Rectal smooth muscle tissue (tissue), 1 donor: Measurements from ENCODE around the gene TBC1D22A.

ENCODE experiments used
- H3K27ac ChIP-seq: one replicate; pipeline ENCODE4 v1.7.0; 2013; ENCODE audit warnings: low read depth, low read length, inconsistent platforms
- H3K27me3 ChIP-seq: one replicate; pipeline ENCODE4 v1.7.0; 2013; ENCODE audit warnings: low read length; ENCODE audit not compliant: control insufficient read depth, insufficient read depth
- H3K36me3 ChIP-seq: one replicate; pipeline ENCODE4 v1.7.0; 2013; ENCODE audit warnings: low read length; ENCODE audit not compliant: control insufficient read depth, insufficient read depth
- H3K4me1 ChIP-seq: one replicate; pipeline ENCODE4 v1.7.0; 2013; ENCODE audit warnings: low read length; ENCODE audit not compliant: control insufficient read depth, insufficient read depth
- H3K4me3 ChIP-seq: one replicate; pipeline ENCODE4 v1.7.0; 2013; ENCODE audit warnings: low read length
- H3K9ac ChIP-seq: one replicate; pipeline ENCODE4 v1.7.0; 2013; ENCODE audit warnings: low read length

The TBC1D22A gene

DNA sequence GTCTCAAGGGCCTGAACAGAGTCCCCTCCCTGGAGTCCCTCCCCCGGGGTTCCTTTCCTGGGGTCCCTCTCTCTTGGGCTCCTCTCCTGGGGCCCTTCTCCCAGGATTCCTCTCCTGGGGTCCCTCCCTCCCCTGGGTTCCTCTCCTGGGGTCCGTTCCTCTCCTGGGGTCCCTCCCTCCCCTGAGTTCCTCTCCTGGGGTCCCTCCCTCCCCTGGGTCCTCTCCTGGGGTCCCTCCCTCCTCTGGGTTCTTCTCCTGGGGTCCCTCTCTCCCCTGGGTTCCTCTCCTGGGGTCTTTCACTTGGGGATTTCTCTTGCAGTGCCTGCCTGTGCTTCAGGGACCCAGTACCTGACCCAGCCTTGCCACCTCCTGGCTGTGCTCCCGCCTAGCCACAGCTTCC is 386.1 kb downstream of the TBC1D22A start:
- no peaks in the 10 kb centered on the region for H3K4me1 ChIP-seq
- H3K36me3 ChIP-seq, result no peaks in the 10 kb centered on the region
- H3K27me3 ChIP-seq, result no peaks in the 10 kb centered on the region
- H3K4me3 ChIP-seq, result no peak overlapping the region
- H3K9ac ChIP-seq, result no peak overlapping the region
- no peak overlapping the region for H3K27ac ChIP-seq

GRCh38 chr22:47148956-47149728 is 386.7 kb downstream of the TBC1D22A start:
- no peaks in the 10 kb centered on the region for H3K27me3 ChIP-seq
- H3K36me3 ChIP-seq, result no peaks in the 10 kb centered on the region
- H3K27ac ChIP-seq, result no peak overlapping the region
- no peaks in the 10 kb centered on the region for H3K4me1 ChIP-seq
- H3K4me3 ChIP-seq, result no peak overlapping the region
- no peak overlapping the region for H3K9ac ChIP-seq

DNA sequence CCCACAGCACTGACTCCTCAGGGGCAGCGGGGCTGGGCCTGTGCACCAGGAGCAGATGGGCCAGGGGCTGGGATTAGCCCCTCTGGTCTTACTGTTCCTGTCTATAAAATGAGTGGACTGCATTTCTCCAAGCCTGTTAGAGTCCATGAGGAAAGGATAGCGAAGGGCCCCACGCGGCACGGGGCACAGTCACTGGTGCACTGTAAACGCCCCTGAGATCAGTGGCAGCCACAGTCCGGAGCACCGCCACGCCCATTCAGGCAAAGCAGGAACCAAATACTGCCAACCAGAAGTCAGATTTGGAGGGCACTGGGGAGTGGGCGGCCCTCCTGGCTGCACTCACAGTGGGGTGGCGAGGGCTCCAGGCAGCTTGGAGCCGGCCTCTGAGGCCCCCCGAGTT is 387.5 kb downstream of the TBC1D22A start:
- H3K27ac ChIP-seq, result no peak overlapping the region
- H3K4me3 ChIP-seq, result no peak overlapping the region
- H3K36me3 ChIP-seq, result no peaks in the 10 kb centered on the region
- no peak overlapping the region for H3K9ac ChIP-seq
- no peaks in the 10 kb centered on the region for H3K27me3 ChIP-seq
- H3K4me1 ChIP-seq, result no peaks in the 10 kb centered on the region

DNA sequence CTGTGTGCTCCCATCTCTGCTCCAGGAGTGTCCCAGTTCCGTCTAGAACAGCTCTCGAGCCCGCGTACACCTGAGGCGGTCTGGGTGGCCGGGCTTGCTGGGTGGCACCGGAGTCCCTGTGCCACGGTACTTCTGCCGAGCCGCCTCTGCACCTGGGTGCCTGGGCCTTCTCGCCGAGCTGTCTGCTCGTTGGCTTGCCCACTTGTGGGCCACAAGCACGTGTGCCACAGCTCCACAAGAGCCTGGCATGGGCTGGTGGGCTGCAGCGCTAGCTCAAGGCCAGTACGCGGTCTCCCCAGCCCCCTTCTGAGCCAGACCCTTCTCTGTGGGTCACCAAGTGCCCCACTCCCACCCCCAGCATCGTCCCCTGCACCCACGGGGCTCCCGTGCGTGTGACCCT is 388.0 kb downstream of the TBC1D22A start:
- Histone ChIP-seq H3K27me3 (no peaks in the 10 kb centered on the region), H3K4me1 (no peaks in the 10 kb centered on the region), H3K36me3 (no peaks in the 10 kb centered on the region), H3K27ac (no peak overlapping the region), H3K9ac (no peak overlapping the region), H3K4me3 (no peak overlapping the region)

GRCh38 chr22:47151064-47151463 is 388.6 kb downstream of the TBC1D22A start:
- H3K27ac ChIP-seq, result no peak overlapping the region
- no peaks in the 10 kb centered on the region for H3K4me1 ChIP-seq
- no peaks in the 10 kb centered on the region for H3K27me3 ChIP-seq
- no peak overlapping the region for H3K9ac ChIP-seq
- H3K36me3 ChIP-seq, result no peaks in the 10 kb centered on the region
- no peak overlapping the region for H3K4me3 ChIP-seq

DNA sequence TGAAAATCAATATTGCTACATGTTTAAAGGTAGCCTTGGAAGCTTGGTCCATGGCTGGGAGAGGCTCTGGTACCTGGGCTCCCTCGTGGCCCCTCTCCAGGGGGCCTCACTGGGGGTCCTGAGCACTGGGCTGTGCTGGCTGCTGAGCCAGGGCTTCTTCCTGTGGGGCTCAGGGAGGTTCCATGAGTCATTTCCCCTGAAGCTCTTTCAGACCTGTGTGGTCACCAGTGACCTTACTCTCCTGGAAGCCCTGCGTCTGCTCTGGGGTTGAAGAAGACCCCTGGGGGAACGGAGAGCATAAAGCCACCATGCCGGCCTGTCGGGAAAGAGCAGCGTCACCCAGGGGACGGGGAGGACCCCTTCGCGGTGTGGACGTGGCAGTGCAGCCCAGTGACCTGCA is 389.0 kb downstream of the TBC1D22A start:
- Histone ChIP-seq H3K27me3 (no peaks in the 10 kb centered on the region), H3K4me1 (no peaks in the 10 kb centered on the region), H3K36me3 (no peaks in the 10 kb centered on the region), H3K9ac (no peak overlapping the region), H3K4me3 (no peak overlapping the region), H3K27ac (no peak overlapping the region)

GRCh38 chr22:47152236-47152635 is 389.8 kb downstream of the TBC1D22A start:
- no peaks in the 10 kb centered on the region for H3K36me3 ChIP-seq
- H3K27ac ChIP-seq, result no peak overlapping the region
- H3K4me1 ChIP-seq, result no peaks in the 10 kb centered on the region
- no peak overlapping the region for H3K9ac ChIP-seq
- no peak overlapping the region for H3K4me3 ChIP-seq
- no peaks in the 10 kb centered on the region for H3K27me3 ChIP-seq

- Histone ChIP-seq H3K27me3 (no peaks in the 10 kb centered on the region), H3K27ac (no peak overlapping the region), H3K4me1 (no peaks in the 10 kb centered on the region), H3K4me3 (no peak overlapping the region), H3K9ac (no peak overlapping the region), H3K36me3 (no peaks in the 10 kb centered on the region)
These were observed 390.5 kb downstream of the TBC1D22A start for GRCh38 chr22:47152938-47153337.

DNA sequence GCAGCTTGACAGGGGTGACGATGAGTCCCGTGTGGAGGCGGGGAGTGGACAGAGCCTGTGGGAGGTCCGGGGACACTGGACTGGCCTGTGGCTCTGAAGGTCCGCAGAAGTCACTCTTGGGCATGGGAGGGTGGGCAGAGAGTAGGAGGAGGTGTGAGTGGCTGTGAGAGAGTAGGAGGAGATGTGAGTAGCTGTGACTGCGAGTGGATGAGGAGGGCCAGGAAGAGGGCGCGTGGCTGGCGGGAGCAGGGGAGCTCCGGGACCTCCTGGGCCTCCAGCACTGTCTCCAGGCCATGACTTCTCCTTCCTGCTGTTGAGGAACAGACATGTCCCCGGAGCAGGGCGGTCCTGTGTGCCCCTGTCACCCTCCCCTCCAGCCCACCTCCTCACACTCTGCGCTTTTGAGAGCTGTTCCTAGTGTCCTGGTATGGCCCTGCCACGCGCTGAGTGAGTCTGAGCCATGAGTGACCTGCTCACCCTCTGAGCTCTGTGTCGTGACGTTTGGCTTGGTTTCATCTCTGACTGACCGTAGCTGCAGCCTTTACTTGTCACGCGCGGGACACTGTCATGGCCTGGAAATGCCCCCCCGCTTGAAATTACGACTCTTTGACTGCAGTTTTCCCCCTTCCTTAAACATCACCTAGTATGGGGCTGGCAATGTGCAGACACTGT is 391.5 kb downstream of the TBC1D22A start:
- Histone ChIP-seq H3K4me1 (no peaks in the 10 kb centered on the region), H3K4me3 (peak overlapping the region; percentile 38), H3K9ac (no peak overlapping the region), H3K36me3 (no peaks in the 10 kb centered on the region), H3K27me3 (no peaks in the 10 kb centered on the region), H3K27ac (no peak overlapping the region)

- no peak overlapping the region for H3K9ac ChIP-seq
- H3K4me3 ChIP-seq, result peak overlapping the region; percentile 38
- no peak overlapping the region for H3K27ac ChIP-seq
- H3K36me3 ChIP-seq, result no peaks in the 10 kb centered on the region
- H3K4me1 ChIP-seq, result no peaks in the 10 kb centered on the region
- no peaks in the 10 kb centered on the region for H3K27me3 ChIP-seq
These were observed 392.2 kb downstream of the TBC1D22A start for GRCh38 chr22:47154621-47155081.

- Histone ChIP-seq H3K9ac (no peak overlapping the region), H3K27me3 (no peaks in the 10 kb centered on the region), H3K27ac (no peak overlapping the region), H3K4me3 (no peak overlapping the region), H3K36me3 (no peaks in the 10 kb centered on the region), H3K4me1 (no peaks in the 10 kb centered on the region)
These were observed 392.9 kb downstream of the TBC1D22A start for GRCh38 chr22:47155131-47155885.

DNA sequence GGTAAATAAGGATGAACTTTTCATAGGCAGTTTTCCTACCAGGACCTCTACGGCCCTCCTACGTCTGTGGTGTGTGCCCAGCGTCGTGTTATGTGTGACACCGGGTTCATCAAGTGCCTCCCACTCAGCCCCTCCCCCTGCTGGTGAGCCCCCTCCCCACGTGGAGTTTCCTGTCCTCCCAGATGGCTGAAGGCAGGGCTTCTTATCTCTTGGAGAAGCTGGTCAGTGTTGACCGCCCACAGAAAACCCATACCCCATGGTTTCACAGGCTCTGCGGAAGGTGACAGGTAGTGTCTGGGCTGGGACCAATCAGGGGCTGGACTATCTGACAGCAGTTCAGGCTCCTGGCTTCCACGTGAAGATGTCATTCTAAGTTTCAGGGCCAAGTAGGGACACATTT is 393.5 kb downstream of the TBC1D22A start:
- no peaks in the 10 kb centered on the region for H3K4me1 ChIP-seq
- no peak overlapping the region for H3K27ac ChIP-seq
- H3K4me3 ChIP-seq, result no peak overlapping the region
- no peaks in the 10 kb centered on the region for H3K36me3 ChIP-seq
- no peaks in the 10 kb centered on the region for H3K27me3 ChIP-seq
- H3K9ac ChIP-seq, result no peak overlapping the region
